ENCODE results near the gene PCDH9. TPM values are rescaled to one million over a fixed set of nuclear protein-coding genes. Genes with fewer than 3 reads are reported as not detected.

Gene PCDH9
- total RNA-seq, 1 donor from 2014 or later: 1.7 TPM

- peaks cover 12% of the 10 kb centered on the region for H3K27me3 Mint-ChIP-seq
- no peak for DNase-seq (ENCODE audit: low spot score, unreplicated experiment)
- no peak overlapping the region for H3K27ac Mint-ChIP-seq
- no peaks in the 10 kb centered on the region for H3K36me3 Mint-ChIP-seq (ENCODE audit: insufficient read depth)
- H3K9me3 Mint-ChIP-seq (ENCODE audit: low read depth): no peaks in the 10 kb centered on the region
- H3K4me3 Mint-ChIP-seq (ENCODE audit: low read depth): no peak overlapping the region
- H3K4me1 Mint-ChIP-seq (ENCODE audit: low read depth): peaks cover 8% of the 10 kb centered on the region
- TF ChIP-seq CTCF (IDR thresholded peaks at IDR 0.05; ENCODE audit: unreplicated experiment): no peak
These were observed 2.1 kb downstream of the PCDH9 start for GRCh38 chr13:67228031-67228430.

DNA sequence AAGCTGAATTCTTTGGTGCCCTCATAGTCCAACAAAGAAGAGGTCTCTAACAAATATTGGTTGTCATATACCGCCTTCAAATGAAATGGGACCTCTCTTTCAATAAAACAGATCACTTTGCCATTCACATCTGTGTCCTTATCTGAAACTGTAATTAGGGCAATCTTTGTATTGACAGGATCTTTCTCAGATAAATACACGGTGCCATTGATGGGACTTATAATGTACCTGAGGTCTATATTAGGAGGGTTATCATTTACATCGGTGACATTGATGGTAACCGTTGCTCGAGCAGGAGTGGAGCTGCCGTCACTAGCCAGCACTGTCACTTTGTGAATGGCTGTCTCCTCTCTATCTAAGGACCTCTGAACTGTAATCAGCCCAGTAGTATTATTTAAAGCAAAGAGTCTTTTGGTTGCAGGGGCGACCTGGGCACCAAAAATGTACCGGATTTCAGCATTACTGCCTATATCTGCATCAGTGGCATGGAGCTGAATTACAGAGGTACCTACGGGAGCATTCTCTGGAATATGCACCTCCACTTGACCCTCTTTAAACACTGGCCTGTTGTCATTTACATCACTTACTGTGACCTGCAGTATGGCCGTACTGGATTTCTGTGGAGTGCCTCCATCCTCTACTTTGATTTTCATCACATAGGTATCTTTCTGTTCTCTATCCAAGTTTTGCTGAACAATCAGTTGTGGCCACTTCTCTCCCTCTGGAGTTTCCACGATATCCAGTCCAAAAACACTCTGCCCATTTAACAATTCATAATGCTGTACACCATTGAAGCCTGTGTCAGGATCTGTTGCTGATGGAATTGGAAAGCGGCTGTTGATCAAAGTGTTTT is 2.8 kb downstream of the PCDH9 start:
- H3K36me3 Mint-ChIP-seq (ENCODE audit: insufficient read depth): no peaks in the 10 kb centered on the region
- no peak for TF ChIP-seq CTCF (IDR thresholded peaks at IDR 0.05; ENCODE audit: unreplicated experiment)
- no peaks in the 10 kb centered on the region for H3K9me3 Mint-ChIP-seq (ENCODE audit: low read depth)
- peaks cover 8% of the 10 kb centered on the region for H3K4me1 Mint-ChIP-seq (ENCODE audit: low read depth)
- H3K27ac Mint-ChIP-seq: no peak overlapping the region
- H3K27me3 Mint-ChIP-seq: peaks cover 12% of the 10 kb centered on the region
- DNase-seq (ENCODE audit: low spot score, unreplicated experiment): no peak
- no peak overlapping the region for H3K4me3 Mint-ChIP-seq (ENCODE audit: low read depth)

DNA sequence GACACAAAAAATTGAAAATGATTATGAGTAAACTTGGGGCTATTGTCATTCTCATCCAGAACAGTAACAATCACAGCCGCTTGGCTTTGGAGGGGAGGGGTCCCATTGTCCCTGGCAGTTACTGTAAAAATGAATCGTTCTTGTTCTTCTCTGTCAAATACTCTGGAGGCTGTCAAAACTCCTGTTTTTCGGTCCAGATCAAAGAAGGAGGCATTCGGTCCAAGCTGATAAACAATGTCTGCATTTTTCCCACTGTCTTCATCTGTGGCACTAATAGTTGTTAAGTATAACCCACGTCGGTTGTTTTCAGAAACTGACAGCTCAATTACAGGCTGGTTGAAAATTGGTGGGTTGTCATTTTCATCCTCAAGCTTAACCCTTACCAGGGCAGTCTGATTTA is 3.4 kb downstream of the PCDH9 start:
- H3K27ac Mint-ChIP-seq: no peak overlapping the region
- H3K36me3 Mint-ChIP-seq (ENCODE audit: insufficient read depth): no peaks in the 10 kb centered on the region
- H3K4me3 Mint-ChIP-seq (ENCODE audit: low read depth): no peak overlapping the region
- no peaks in the 10 kb centered on the region for H3K9me3 Mint-ChIP-seq (ENCODE audit: low read depth)
- H3K27me3 Mint-ChIP-seq: peaks cover 12% of the 10 kb centered on the region
- DNase-seq (ENCODE audit: low spot score, unreplicated experiment): no peak
- peaks cover 6% of the 10 kb centered on the region for H3K4me1 Mint-ChIP-seq (ENCODE audit: low read depth)
- TF ChIP-seq CTCF (IDR thresholded peaks at IDR 0.05; ENCODE audit: unreplicated experiment): no peak

DNA sequence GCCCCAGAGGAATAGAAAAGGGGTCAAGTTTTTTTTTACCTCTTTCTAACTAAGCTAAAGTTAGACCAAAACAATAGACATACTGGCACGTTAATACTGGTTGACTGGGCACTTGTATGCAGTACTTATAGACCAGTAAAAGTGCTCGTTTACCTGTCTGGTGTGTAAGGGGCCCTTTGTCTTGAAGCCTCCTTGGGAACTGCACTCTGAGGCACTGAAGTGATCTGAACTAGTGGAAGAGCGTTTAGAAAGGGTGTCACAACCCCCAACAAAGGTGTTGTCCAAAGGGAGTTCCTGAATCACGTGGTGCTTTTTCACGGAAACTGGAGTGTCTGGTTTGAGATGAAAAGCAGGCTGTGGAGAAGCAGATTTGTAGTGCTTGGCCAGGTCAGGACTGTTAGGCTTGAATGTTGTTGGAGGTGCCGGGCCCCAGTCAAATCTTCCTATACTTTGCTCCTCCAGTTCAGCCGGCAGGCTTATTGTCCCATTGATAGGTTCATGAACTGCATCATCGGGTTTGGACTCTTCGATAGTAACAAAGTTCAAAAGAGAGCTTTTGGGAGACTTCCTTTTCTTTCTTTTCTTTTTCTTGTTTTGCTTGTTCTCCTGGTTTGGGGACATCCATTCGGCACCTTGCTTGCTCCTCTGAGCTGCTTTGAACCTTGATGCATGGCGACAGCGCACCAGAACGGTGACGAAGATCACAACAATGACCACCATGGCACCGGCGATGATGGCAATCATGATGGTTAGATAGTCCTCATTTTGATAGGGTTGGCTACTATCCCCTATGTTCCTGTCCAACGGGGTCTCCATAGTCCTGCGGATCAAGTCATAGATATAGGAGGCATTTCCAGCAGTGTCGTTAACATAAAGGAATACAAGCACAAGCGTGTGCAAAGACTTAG is 4.6 kb downstream of the PCDH9 start:
- H3K27ac Mint-ChIP-seq: no peak overlapping the region
- no peaks in the 10 kb centered on the region for H3K36me3 Mint-ChIP-seq (ENCODE audit: insufficient read depth)
- peaks cover 4% of the 10 kb centered on the region for H3K4me1 Mint-ChIP-seq (ENCODE audit: low read depth)

More for the DNA sequence above, 4.6 kb downstream of the PCDH9 start:
- H3K4me3 Mint-ChIP-seq (ENCODE audit: low read depth): no peak overlapping the region
- DNase-seq (ENCODE audit: low spot score, unreplicated experiment): no peak
- H3K27me3 Mint-ChIP-seq: peaks cover 12% of the 10 kb centered on the region
- no peaks in the 10 kb centered on the region for H3K9me3 Mint-ChIP-seq (ENCODE audit: low read depth)
- no peak for TF ChIP-seq CTCF (IDR thresholded peaks at IDR 0.05; ENCODE audit: unreplicated experiment)
